Vagina (tissue), 2 donors: ENCODE data around the gene OXCT2. TPM values are rescaled to one million over a fixed set of nuclear protein-coding genes. Genes with fewer than 3 reads are reported as not detected.

Source experiments
- DNase-seq, 2 donors: peaks; one replicate each; pipeline ENCODE4 v3.0.0-alpha.2; 2017; ENCODE audit errors: extremely low spot score in 2 of 2
- H3K27ac ChIP-seq: fragments of 200-600 bp; sonication (generic); one replicate; pipeline ENCODE4 v1.5.1; 2019
- H3K27me3 ChIP-seq: fragments of 200-600 bp; sonication (generic); one replicate; pipeline ENCODE4 v1.5.1; 2019
- H3K36me3 ChIP-seq, 2 donors: fragments of 200-600 bp; sonication (generic); one replicate each; pipeline ENCODE4 v1.5.1; 2017 to 2019
- H3K4me1 ChIP-seq: fragments of 200-600 bp; sonication (generic); one replicate; pipeline ENCODE4 v1.5.1; 2019
- H3K4me3 ChIP-seq, 2 donors: fragments of 200-600 bp; sonication (generic); 1 replicate in 1 of 2; 2 replicates in 1 of 2; pipeline ENCODE4 v1.5.1; 2016 to 2019
- H3K9me3 ChIP-seq: fragments of 200-600 bp; sonication (generic); one replicate; pipeline ENCODE4 v1.5.1; 2019
- POLR2A ChIP-seq, 2 donors: fragments of 450-650 bp; IDR thresholded peaks; one replicate each; pipeline ENCODE4 v1.6.1; 2017; ENCODE audit warnings: antibody characterized with exemption in 2 of 2, mild to moderate bottlenecking in 2 of 2, moderate library complexity in 2 of 2
- POLR2AphosphoS5 ChIP-seq, 2 donors: sonication (generic); formaldehyde crosslinking; IDR thresholded peaks; one replicate each; pipeline ENCODE4 v1.9.0; 2017; ENCODE audit warnings: antibody characterized with exemption in 2 of 2, mild to moderate bottlenecking in 2 of 2, low read depth in 1 of 2; ENCODE audit not compliant: insufficient read depth in 1 of 2
- intact Hi-C: fragments of 100-400 bp; cut with DNase I; formaldehyde crosslinking; loops from one replicate; pipeline ENCODE4 v1.15.1; 2023
- total RNA-seq: library from RNA; depleted of rRNA; stranded (reverse); fragments of >200 nt; gene quantifications from one replicate; pipeline ENCODE4 v1.2.3, GENCODE V29; 2016
- TF ChIP-seq, protein P1 (sequence below), 3 experiments: fragments of 450-650 bp in 2 of 3; fragments of 200-600 bp in 1 of 3; sonication (generic) in 1 of 3; IDR thresholded peaks; one replicate each; pipeline ENCODE4 v1.5.1; 2017 to 2019; ENCODE audit warnings: antibody characterized with exemption in 3 of 3, mild to moderate bottlenecking in 2 of 3, moderate library complexity in 2 of 3

The OXCT2 gene
- total RNA-seq, 1 donor from 2014 or later: not detected

DNA sequence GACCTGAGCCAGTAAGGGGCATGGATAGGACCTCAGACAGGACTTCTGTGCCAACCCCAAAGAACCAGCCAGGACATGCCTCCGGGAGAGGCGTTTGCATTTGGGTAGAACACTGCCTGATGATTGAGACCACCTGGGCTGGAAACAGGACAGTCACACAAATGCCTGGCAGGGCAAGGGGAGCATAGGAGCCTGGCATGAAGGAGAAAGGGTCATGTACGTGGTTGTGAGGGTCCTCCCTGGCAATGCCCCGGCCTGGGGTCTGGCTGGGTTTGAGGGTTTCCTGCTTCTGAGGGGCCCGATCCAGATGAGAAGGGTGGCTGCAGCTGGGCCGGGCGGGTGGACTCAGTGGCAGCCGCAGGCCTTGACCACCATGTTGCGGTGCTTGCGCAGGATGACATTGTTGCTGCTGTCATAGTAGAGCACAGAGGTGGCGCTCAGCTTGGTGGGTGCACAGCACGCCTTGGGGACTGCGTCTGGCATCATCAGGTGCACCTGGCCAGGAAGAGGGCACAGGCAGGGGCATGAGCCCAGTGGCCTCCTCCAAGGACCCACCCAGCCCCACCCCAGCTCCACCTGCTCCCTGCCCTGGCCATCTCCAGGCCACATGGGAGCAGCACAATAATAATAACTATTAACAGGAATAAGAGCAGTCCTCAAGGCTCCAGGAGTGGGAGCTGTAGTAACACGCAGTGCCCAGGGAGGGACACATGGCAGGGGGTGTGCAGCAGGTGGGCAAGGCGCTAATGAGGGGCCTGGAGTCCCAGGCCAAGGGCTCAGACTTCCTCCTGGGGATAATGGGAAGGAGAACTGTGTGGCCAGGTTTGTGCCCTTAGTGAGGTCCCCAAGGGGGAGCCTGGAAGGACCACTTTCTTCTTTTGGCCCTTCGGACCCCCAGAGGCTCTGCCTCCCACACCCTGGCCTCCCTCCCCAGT lies 10.8 kb downstream of the OXCT2 start:
- Histone ChIP-seq H3K27ac (no peak overlapping the region), H3K36me3 (peaks cover 0 to 19% of the 10 kb centered on the region in 2 donors), H3K4me3 (no peak overlapping the region), H3K4me1 (no peaks in the 10 kb centered on the region), H3K9me3 (no peaks in the 10 kb centered on the region), H3K27me3 (no peaks in the 10 kb centered on the region)
- TF ChIP-seq POLR2AphosphoS5 (IDR thresholded peaks at IDR 0.05; ENCODE audit: insufficient read depth in 1 of 2, low read depth in 1 of 2): no peak
- no peak for TF ChIP-seq POLR2A (IDR thresholded peaks at IDR 0.05)
- TF ChIP-seq, protein P1, sequence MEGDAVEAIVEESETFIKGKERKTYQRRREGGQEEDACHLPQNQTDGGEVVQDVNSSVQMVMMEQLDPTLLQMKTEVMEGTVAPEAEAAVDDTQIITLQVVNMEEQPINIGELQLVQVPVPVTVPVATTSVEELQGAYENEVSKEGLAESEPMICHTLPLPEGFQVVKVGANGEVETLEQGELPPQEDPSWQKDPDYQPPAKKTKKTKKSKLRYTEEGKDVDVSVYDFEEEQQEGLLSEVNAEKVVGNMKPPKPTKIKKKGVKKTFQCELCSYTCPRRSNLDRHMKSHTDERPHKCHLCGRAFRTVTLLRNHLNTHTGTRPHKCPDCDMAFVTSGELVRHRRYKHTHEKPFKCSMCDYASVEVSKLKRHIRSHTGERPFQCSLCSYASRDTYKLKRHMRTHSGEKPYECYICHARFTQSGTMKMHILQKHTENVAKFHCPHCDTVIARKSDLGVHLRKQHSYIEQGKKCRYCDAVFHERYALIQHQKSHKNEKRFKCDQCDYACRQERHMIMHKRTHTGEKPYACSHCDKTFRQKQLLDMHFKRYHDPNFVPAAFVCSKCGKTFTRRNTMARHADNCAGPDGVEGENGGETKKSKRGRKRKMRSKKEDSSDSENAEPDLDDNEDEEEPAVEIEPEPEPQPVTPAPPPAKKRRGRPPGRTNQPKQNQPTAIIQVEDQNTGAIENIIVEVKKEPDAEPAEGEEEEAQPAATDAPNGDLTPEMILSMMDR (IDR thresholded peaks at IDR 0.05): no peak
- DNase-seq: no peak
- intact Hi-C loops: no loop called here

DNA sequence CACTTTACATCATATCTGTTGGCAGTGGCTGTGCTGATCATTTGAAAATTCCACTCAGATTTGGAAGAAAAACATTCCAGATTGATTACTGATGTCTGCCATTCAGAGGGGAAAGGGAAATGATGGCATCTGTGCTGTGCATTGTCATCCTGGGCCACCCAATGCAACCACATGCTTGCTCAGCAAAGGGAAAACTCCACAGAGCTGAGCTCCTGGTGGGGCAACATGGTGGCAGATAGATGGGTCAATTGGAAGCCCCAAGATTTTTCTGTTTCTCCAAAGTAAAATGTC lies 11.8 kb downstream of the OXCT2 start:
- TF ChIP-seq, protein P1 (IDR thresholded peaks at IDR 0.05): no peak
- TF ChIP-seq POLR2A (IDR thresholded peaks at IDR 0.05) (no peak), POLR2AphosphoS5 (IDR thresholded peaks at IDR 0.05; ENCODE audit: insufficient read depth in 1 of 2, low read depth in 1 of 2) (no peak)
- Histone ChIP-seq H3K36me3 (peaks cover 0 to 29% of the 10 kb centered on the region in 2 donors), H3K27ac (no peak overlapping the region), H3K4me1 (no peaks in the 10 kb centered on the region), H3K27me3 (no peaks in the 10 kb centered on the region), H3K9me3 (no peaks in the 10 kb centered on the region), H3K4me3 (no peak overlapping the region)
- intact Hi-C loops: no loop called here
- DNase-seq: no peak

DNA sequence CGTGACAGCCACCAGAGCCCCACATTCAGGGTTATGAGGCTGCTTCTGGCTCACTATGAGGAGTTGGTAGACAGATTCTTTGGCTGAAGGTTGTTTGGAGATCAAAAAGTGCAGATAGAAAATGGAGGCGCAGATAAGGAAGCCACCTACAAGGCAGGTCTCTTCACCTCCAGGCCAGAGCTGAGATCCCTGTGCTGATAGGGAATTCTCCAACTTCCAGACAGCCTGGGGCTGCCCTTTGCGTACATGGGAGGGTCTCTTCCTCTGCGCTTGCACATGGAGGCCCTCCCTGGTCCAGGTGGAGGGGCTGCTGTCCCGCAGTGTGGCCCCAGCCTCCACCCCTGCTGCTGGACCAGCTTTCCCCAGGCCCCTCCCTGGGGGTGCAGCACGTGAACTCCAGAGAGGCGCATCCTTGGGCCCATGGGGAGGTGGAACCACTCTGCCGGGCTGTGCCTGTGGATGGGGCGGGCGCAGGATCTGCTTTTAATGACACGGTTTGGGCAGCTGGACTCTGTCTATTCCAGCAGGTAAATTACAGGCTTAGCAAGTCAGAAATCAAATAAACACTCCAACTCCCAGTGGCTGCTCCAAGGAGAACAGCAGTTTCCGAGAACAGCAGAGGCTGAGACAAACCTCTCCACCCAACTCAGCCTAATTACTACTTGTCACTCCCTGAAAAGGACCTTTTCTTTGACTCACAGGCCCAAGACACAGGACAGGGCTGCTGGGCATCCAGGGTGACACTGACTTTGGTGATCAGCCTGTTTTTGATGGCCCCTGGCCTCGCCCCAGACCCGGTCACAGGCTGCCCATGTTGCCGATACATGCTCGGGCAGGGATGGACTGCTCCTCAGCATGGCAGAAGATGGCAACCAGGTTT lies 12.4 kb downstream of the OXCT2 start:
- Histone ChIP-seq H3K4me3 (no peak overlapping the region), H3K9me3 (no peaks in the 10 kb centered on the region), H3K36me3 (peaks cover 0 to 35% of the 10 kb centered on the region in 2 donors), H3K27me3 (no peaks in the 10 kb centered on the region), H3K4me1 (no peaks in the 10 kb centered on the region), H3K27ac (no peak overlapping the region)
- intact Hi-C loops: no loop called here
- no peak for DNase-seq
- TF ChIP-seq POLR2A (IDR thresholded peaks at IDR 0.05) (no peak), POLR2AphosphoS5 (IDR thresholded peaks at IDR 0.05; ENCODE audit: insufficient read depth in 1 of 2, low read depth in 1 of 2) (no peak)
- TF ChIP-seq, protein P1 (IDR thresholded peaks at IDR 0.05): no peak

DNA sequence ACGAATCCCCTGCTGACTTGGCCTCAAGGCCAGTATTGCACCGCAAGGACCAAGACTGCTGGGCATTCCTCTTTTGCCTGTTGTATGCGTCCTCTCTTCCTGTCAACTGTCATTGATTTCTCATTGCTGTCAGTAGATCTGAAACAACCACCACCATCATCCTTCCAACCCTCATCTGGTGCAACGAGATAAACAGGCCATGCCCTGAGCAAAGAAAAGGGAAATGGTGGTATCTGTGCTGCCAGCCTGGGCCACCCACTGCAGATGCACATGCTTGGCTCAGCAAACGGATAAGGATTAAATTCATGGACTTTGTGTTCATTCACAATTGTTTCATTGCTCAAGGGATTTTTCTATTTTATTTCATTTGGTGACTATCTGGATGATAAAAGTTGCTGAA lies 13.6 kb downstream of the OXCT2 start:
- Histone ChIP-seq H3K27ac (no peak overlapping the region), H3K4me1 (no peaks in the 10 kb centered on the region), H3K4me3 (no peak overlapping the region), H3K27me3 (no peaks in the 10 kb centered on the region), H3K9me3 (no peaks in the 10 kb centered on the region), H3K36me3 (peaks cover 0 to 48% of the 10 kb centered on the region in 2 donors)
- intact Hi-C loops: no loop called here
- TF ChIP-seq, protein P1 (IDR thresholded peaks at IDR 0.05): no peak
- no peak for TF ChIP-seq POLR2AphosphoS5 (IDR thresholded peaks at IDR 0.05; ENCODE audit: insufficient read depth in 1 of 2, low read depth in 1 of 2)
- no peak for DNase-seq
